IMR-90 (cell line): ENCODE data around the gene PACS1. TPM values are rescaled to one million over a fixed set of nuclear protein-coding genes. Genes with fewer than 3 reads are reported as not detected.

Experiments
- ATAC-seq: fragments of 200-7000 bp; cut with Tn5 transposase; 2 replicates; pipeline ENCODE4 v1.9.1; 2020; ENCODE audit warnings: low read depth, mild to moderate bottlenecking, moderate library complexity
- BruUV-seq: library from RNA; stranded (reverse); fragments of 400-500 nt; replicated peaks from 2 replicates; lab custom pipeline; 2021; lab: Mats Ljungman, UMichigan
- CTCF ChIA-PET: fragments of 300-600 bp; formaldehyde crosslinking; extraction: SDS; loops from one replicate; lab custom pipeline; 2021; ENCODE audit warnings: antibody characterized with exemption; lab: Yijun Ruan, JAX
- POLR2A ChIA-PET: fragments of 300-600 bp; sonication (Branson Sonifier 250); formaldehyde crosslinking; loops from one replicate; lab custom pipeline; 2022; ENCODE audit warnings: antibody characterized with exemption; ENCODE audit not compliant: unreplicated experiment; lab: Charles Lee
- DNase-seq: peaks from one replicate; pipeline ENCODE4 v3.0.0; 2013
- H2AFZ ChIP-seq: replicated peaks from 2 replicates; pipeline ENCODE3; 2013; ENCODE audit warnings: low read length, mild to moderate bottlenecking; ENCODE audit not compliant: poor library complexity
- H2AK5ac ChIP-seq: 2 replicates; pipeline ENCODE4 v1.6.1; 2013; ENCODE audit warnings: low read depth, low read length, inconsistent platforms
- H2AK9ac ChIP-seq: replicated peaks from 2 replicates; pipeline ENCODE3; 2013; ENCODE audit warnings: mild to moderate bottlenecking, low read depth, low read length, moderate library complexity; ENCODE audit not compliant: poor library complexity
- H2BK120ac ChIP-seq: 2 replicates; pipeline ENCODE4 v1.6.1; 2013; ENCODE audit warnings: low read depth, low read length, inconsistent platforms
- H2BK15ac ChIP-seq: 3 replicates; pipeline ENCODE4 v1.6.1; 2013; ENCODE audit warnings: low read depth, low read length, inconsistent platforms
- H2BK20ac ChIP-seq: 2 replicates; pipeline ENCODE4 v1.6.1; 2013; ENCODE audit warnings: low read depth, mild to moderate bottlenecking, inconsistent platforms, low read length, moderate library complexity
- H2BK5ac ChIP-seq: 2 replicates; pipeline ENCODE4 v1.6.1; 2013; ENCODE audit warnings: mild to moderate bottlenecking, low read depth, low read length, inconsistent platforms; ENCODE audit not compliant: poor library complexity, severe bottlenecking
- H3K14ac ChIP-seq: replicated peaks from 2 replicates; pipeline ENCODE4 v1.6.1; 2013; ENCODE audit warnings: low read depth, low read length, inconsistent platforms
- H3K18ac ChIP-seq: 2 replicates; pipeline ENCODE4 v1.6.1; 2013; ENCODE audit warnings: low read depth, low read length, control low read depth
- H3K23ac ChIP-seq: 2 replicates; pipeline ENCODE4 v1.6.1; 2013; ENCODE audit warnings: low read depth, low read length, inconsistent platforms
- H3K27ac ChIP-seq: 2 replicates; pipeline ENCODE4 v1.5.1; 2013; ENCODE audit warnings: mild to moderate bottlenecking, control low read depth, low read length; ENCODE audit not compliant: insufficient read depth
- H3K27me3 ChIP-seq: 2 replicates; pipeline ENCODE4 v1.6.1; 2013; ENCODE audit warnings: low read length; ENCODE audit not compliant: control insufficient read depth, insufficient read depth
- H3K36me3 ChIP-seq: 2 replicates; pipeline ENCODE4 v1.6.1; 2013; ENCODE audit warnings: low read length, mixed read lengths; ENCODE audit not compliant: control insufficient read depth, insufficient read depth
- H3K4ac ChIP-seq: 2 replicates; pipeline ENCODE4 v1.6.1; 2013; ENCODE audit warnings: low read depth, low read length, inconsistent platforms
- H3K4me1 ChIP-seq: 2 replicates; pipeline ENCODE4 v1.6.1; 2013; ENCODE audit warnings: low read length, mixed read lengths; ENCODE audit not compliant: control insufficient read depth, insufficient read depth
- H3K4me2 ChIP-seq: 2 replicates; pipeline ENCODE4 v1.6.1; 2013; ENCODE audit warnings: low read depth, mild to moderate bottlenecking, control low read depth, low read length, moderate library complexity
- H3K4me3 ChIP-seq: 2 replicates; pipeline ENCODE4 v1.5.1; 2013; ENCODE audit warnings: low read depth, mild to moderate bottlenecking, control low read depth, low read length, moderate library complexity; ENCODE audit not compliant: insufficient read depth
- H3K56ac ChIP-seq: 2 replicates; pipeline ENCODE4 v1.6.1; 2013; ENCODE audit warnings: low read length, inconsistent platforms; ENCODE audit not compliant: insufficient read depth; ENCODE audit errors: extremely low read depth
- H3K79me1 ChIP-seq, 2 experiments: 2 replicates each; pipeline ENCODE4 v1.6.1; 2013; ENCODE audit warnings: low read length in 2 of 2, inconsistent platforms in 1 of 2, low read depth in 1 of 2
- H3K9ac ChIP-seq: 2 replicates; pipeline ENCODE4 v1.6.1; 2013; ENCODE audit warnings: low read depth, low read length, control low read depth
- H3K9me1 ChIP-seq: 2 replicates; pipeline ENCODE4 v1.6.1; 2013; ENCODE audit warnings: low read length, inconsistent platforms; ENCODE audit not compliant: insufficient read depth
- H3K9me3 ChIP-seq: 2 replicates; pipeline ENCODE4 v1.6.1; 2013; ENCODE audit warnings: low read length; ENCODE audit not compliant: control insufficient read depth, insufficient read depth
- H4K20me1 ChIP-seq: 2 replicates; pipeline ENCODE4 v1.6.1; 2013; ENCODE audit warnings: low read length, inconsistent platforms; ENCODE audit not compliant: insufficient read depth
- H4K5ac ChIP-seq: 2 replicates; pipeline ENCODE4 v1.6.1; 2013; ENCODE audit warnings: mild to moderate bottlenecking, low read depth, low read length, control low read depth
- H4K8ac ChIP-seq, 2 experiments: 2 replicates each; pipeline ENCODE4 v1.6.1; 2013; ENCODE audit warnings: low read depth in 2 of 2, low read length in 2 of 2, control low read depth in 1 of 2, inconsistent platforms in 1 of 2
- H4K91ac ChIP-seq: 2 replicates; pipeline ENCODE4 v1.6.1; 2013; ENCODE audit warnings: low read depth, low read length, inconsistent platforms; ENCODE audit not compliant: insufficient read depth
- BHLHE40 ChIP-seq: fragments of 150-350 bp; IDR thresholded peaks from 2 replicates; pipeline ENCODE4 v1.6.1; 2016; ENCODE audit warnings: mild to moderate bottlenecking, low read depth, low read length
- CHD1 ChIP-seq: IDR thresholded peaks from 2 replicates; pipeline ENCODE4 v1.6.1; 2012; ENCODE audit warnings: low read depth, low read length, improper control_type of control experiment
- MAFK ChIP-seq: IDR thresholded peaks from 2 replicates; pipeline ENCODE4 v1.6.1; 2012; ENCODE audit warnings: low read depth, low read length, improper control_type of control experiment
- MAZ ChIP-seq: IDR thresholded peaks from 2 replicates; pipeline ENCODE4 v1.6.1; 2012; ENCODE audit warnings: low read depth, mild to moderate bottlenecking, low read length, improper control_type of control experiment, moderate library complexity, borderline replicate concordance
- MXI1 ChIP-seq: IDR thresholded peaks from 2 replicates; pipeline ENCODE4 v1.6.1; 2012; ENCODE audit warnings: low read depth, mild to moderate bottlenecking, low read length, moderate library complexity, borderline replicate concordance
- NFE2L2 ChIP-seq: fragments of 150-350 bp; IDR thresholded peaks from 2 replicates; pipeline ENCODE4 v1.6.1; 2016; ENCODE audit warnings: low read depth, mild to moderate bottlenecking, low read length
- POLR2A ChIP-seq: IDR thresholded peaks from 2 replicates; pipeline ENCODE4 v1.6.1; 2012; ENCODE audit warnings: mild to moderate bottlenecking, low read depth, low read length
- SMC3 ChIP-seq: fragments of 150-350 bp; IDR thresholded peaks from 2 replicates; pipeline ENCODE4 v1.6.1; 2016; ENCODE audit warnings: low read depth, mild to moderate bottlenecking, antibody characterized with exemption, low read length, moderate library complexity
- WGBS, 2 experiments: methylation state at CpG; one replicate each; pipeline versions ENCODE4 v1.1.5 to v1.1.7; 2013; ENCODE audit warnings: missing lambda C conversion rate in 2 of 2; ENCODE audit not compliant: insufficient read length in 1 of 2; ENCODE audit errors: extremely low coverage in 2 of 2; 5-methylcytosine and 5-hydroxymethylcytosine counted together
- dilution Hi-C: fragments of 300-500 bp; cut with HindIII; formaldehyde crosslinking; loops from one replicate; pipeline ENCODE4 v1.14.3; 2018; ENCODE audit warnings: low sequenced_read_pairs; ENCODE audit not compliant: unreplicated experiment
- in situ Hi-C: fragments of 300-500 bp; cut with MboI; formaldehyde crosslinking; loops from 3 replicates; pipeline ENCODE4 v1.14.3; 2019; ENCODE audit warnings: low sequenced_read_pairs, inconsistent platforms, mixed read lengths
- intact Hi-C: fragments of 100-400 bp; cut with micrococcal nuclease; formaldehyde crosslinking; loops from 2 replicates; pipeline ENCODE4 v1.10.0; 2022
- polyA plus RNA-seq, 3 experiments: library from polyadenylated mRNA; depleted of rRNA; stranded (reverse); fragments of >200 nt; gene quantifications; 2 replicates each; pipeline ENCODE4 v1.2.3, GENCODE V29; 2012; ENCODE audit warnings: low replicate concordance in 1 of 3
- total RNA-seq: library from RNA; depleted of rRNA; stranded (reverse); fragments of >200 nt; gene quantifications from 2 replicates; pipeline ENCODE4 v1.2.3, GENCODE V29; 2012
- TF ChIP-seq, protein P1 (sequence below): fragments of 150-350 bp; IDR thresholded peaks from 2 replicates; pipeline ENCODE4 v1.6.1; 2016; ENCODE audit warnings: low read depth, mild to moderate bottlenecking, low read length, moderate library complexity, borderline replicate concordance

Gene PACS1
- total and polyA plus RNA-seq, 2 of the 4 experiments (the other 2 are of a cell fraction) = 7.3 to 32.0 TPM

GRCh38 chr11:66048547-66049323, 21.3 kb upstream of the PACS1 start, which contains the start of gene GAL3ST3 (continued):
- TF ChIP-seq MAFK = no peak

DNA sequence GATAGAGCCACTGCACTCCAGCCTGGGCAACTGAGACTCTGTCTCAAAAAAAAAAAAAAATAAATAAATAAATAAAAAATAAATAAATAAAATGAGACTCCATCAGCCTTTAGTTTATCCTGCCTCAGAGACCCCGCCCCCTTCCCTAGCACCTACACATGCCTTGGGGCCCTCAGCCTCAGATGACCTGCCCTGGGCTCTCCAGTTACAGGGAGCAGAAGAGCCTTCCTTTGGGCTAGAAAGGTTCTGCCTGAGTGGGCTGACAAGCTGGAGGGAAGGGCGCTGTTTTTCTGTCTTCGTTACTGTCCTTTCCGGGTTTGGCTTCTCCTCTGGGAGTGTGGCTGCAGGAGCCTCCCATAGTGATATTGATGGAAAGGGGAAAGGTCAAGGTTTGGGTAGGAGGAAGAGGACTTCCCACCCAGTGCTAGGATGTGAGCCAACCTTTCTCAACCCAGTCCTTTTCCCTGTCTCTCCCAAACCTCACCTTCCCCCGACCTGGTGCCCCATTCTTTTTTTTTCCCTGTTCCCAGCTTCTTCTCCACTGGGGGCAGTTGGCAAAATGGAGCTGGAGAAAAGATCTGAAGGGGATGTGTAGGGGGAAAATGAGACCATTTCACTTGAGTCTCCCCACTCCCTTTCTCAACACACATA, 19.4 kb upstream of the PACS1 start:
- intact Hi-C loops = no loop called here
- in situ Hi-C loops = no loop called here
- Histone ChIP-seq H3K23ac (peak overlapping the region; percentile 81; the same call in 1 of the 2 replicates), H3K56ac (0 out of 2 replicates have a peak overlapping the region, but pooled peaks have one; percentile 19), H3K4ac (peak overlapping the region; percentile 84), H2BK20ac (no peak overlapping the region), H3K9me1 (0 out of 2 replicates have a peak, but pooled peaks cover 7% of the 10 kb centered on the region), H2BK15ac (0 out of 3 replicates have a peak overlapping the region, but pooled peaks have one; percentile 50), H2AK9ac (peak overlapping the region; percentile 99), H2AFZ (peak overlapping the region; percentile 95), H3K27ac (peak overlapping the region; percentile 58; the same call in 1 of the 2 replicates), H4K91ac (peak overlapping the region; percentile 76), H2BK5ac (peak overlapping the region; percentile 48), H4K20me1 (peaks cover 11% of the 10 kb centered on the region; the same call in 1 of the 2 replicates), H3K4me1 (peaks cover 8% of the 10 kb centered on the region), H2BK120ac (no peak overlapping the region), H3K9me3 (no peaks in the 10 kb centered on the region), H4K8ac (peak overlapping the region; percentile 92 to 97), H3K9ac (peak overlapping the region; percentile 76; the same call in 1 of the 2 replicates), H3K4me3 (no peak overlapping the region), H3K18ac (no peak overlapping the region), H3K36me3 (peaks cover 11% of the 10 kb centered on the region), H3K4me2 (no peak overlapping the region), H3K14ac (peak overlapping the region; percentile 89; the same call in 1 of the 2 replicates), H2AK5ac (peak overlapping the region; percentile 92), H3K27me3 (peaks cover 23% of the 10 kb centered on the region; the same call in 1 of the 2 replicates), H4K5ac (peak overlapping the region; percentile 83), H3K79me1 (peaks cover 13 to 37% of the 10 kb centered on the region in 2 experiments)
- BruUV-seq = no TSS peak
- DNase-seq (no peak), ATAC-seq (no peak)
- no CpG with 5 or more reads among the region's 5 CpGs for WGBS, 2 experiments
- ChIA-PET CTCF (interaction anchor here (2.1 kb wide), 1 partner anchor 18 kb away, joined by 11 read pairs; no protein-coding TSS in a partner anchor), POLR2A (no interaction called here)
- TF ChIP-seq MAZ (no peak), SMC3 (no peak), POLR2A (no peak), BHLHE40 (no peak), NFE2L2 (no peak), MXI1 (no peak), CHD1 (no peak)
- TF ChIP-seq, protein P1, sequence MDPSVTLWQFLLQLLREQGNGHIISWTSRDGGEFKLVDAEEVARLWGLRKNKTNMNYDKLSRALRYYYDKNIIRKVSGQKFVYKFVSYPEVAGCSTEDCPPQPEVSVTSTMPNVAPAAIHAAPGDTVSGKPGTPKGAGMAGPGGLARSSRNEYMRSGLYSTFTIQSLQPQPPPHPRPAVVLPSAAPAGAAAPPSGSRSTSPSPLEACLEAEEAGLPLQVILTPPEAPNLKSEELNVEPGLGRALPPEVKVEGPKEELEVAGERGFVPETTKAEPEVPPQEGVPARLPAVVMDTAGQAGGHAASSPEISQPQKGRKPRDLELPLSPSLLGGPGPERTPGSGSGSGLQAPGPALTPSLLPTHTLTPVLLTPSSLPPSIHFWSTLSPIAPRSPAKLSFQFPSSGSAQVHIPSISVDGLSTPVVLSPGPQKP = no peak
- dilution Hi-C loops = no loop called here
